HepG2 (cell line): ENCODE results near the gene TOLLIP. TPM values are rescaled to one million over a fixed set of nuclear protein-coding genes. Genes with fewer than 3 reads are reported as not detected.

Experiments used
- ATAD3A ChIP-seq: sonication (generic); formaldehyde crosslinking; IDR thresholded peaks from 2 replicates; pipeline ENCODE4 v1.4.0; 2020; ENCODE audit warnings: missing genetic modification reagents
- FOXK2 ChIP-seq: fragments of 450-650 bp; IDR thresholded peaks from 2 replicates; pipeline ENCODE4 v1.6.1; 2016
- MLXIP ChIP-seq: sonication (generic); formaldehyde crosslinking; IDR thresholded peaks from 2 replicates; pipeline ENCODE4 v1.9.0; 2021; ENCODE audit warnings: missing genetic modification reagents, borderline replicate concordance
- REST ChIP-seq, 2 experiments: IDR thresholded peaks; 2 replicates each; pipeline ENCODE4 v1.6.1; 2011 to 2012; ENCODE audit warnings: low read length in 2 of 2, borderline replicate concordance in 1 of 2, low read depth in 1 of 2, mild to moderate bottlenecking in 1 of 2, moderate library complexity in 1 of 2
- SATB2 ChIP-seq: sonication (generic); formaldehyde crosslinking; IDR thresholded peaks from 2 replicates; pipeline ENCODE4 v1.5.0; 2020; ENCODE audit warnings: missing genetic modification reagents
- SNAPC2 ChIP-seq: sonication (generic); formaldehyde crosslinking; IDR thresholded peaks from 2 replicates; pipeline ENCODE4 v1.8.1; 2022; ENCODE audit warnings: mild to moderate bottlenecking, missing genetic modification reagents
- SP1 ChIP-seq, 2 experiments: fragments of 450-650 bp in 1 of 2; sonication (generic) in 1 of 2; formaldehyde crosslinking in 1 of 2; IDR thresholded peaks; 2 replicates each; pipeline versions ENCODE4 v1.4.0 to v1.6.1; 2016 to 2020; ENCODE audit warnings: missing genetic modification reagents in 1 of 2
- SRY ChIP-seq: sonication (generic); formaldehyde crosslinking; IDR thresholded peaks from 2 replicates; pipeline ENCODE4 v1.8.0; 2022; ENCODE audit warnings: mild to moderate bottlenecking, missing genetic modification reagents
- XRCC5 ChIP-seq: fragments of 200-400 bp; formaldehyde crosslinking; optimal IDR thresholded peaks from 2 replicates; pipeline ENCODE3; 2017; ENCODE audit warnings: mild to moderate bottlenecking, low read length
- ZEB1 ChIP-seq: IDR thresholded peaks from 2 replicates; pipeline ENCODE4 v1.6.1; 2012; ENCODE audit warnings: mild to moderate bottlenecking, low read depth, inconsistent platforms; ENCODE audit not compliant: insufficient replicate concordance
- ZNF235 ChIP-seq: sonication (generic); formaldehyde crosslinking; IDR thresholded peaks from 2 replicates; pipeline ENCODE4 v1.8.1; 2023; ENCODE audit warnings: mild to moderate bottlenecking, missing genetic modification reagents, borderline replicate concordance
- ZNF362 ChIP-seq: sonication (generic); formaldehyde crosslinking; IDR thresholded peaks from 2 replicates; pipeline ENCODE4 v1.4.0; 2020; ENCODE audit warnings: missing genetic modification reagents, mild to moderate bottlenecking, borderline replicate concordance
- ZNF468 ChIP-seq: sonication (generic); formaldehyde crosslinking; IDR thresholded peaks from 2 replicates; pipeline ENCODE4 v1.8.0; 2022; ENCODE audit warnings: mild to moderate bottlenecking, moderate library complexity, missing genetic modification reagents
- ZUFSP ChIP-seq: sonication (generic); formaldehyde crosslinking; IDR thresholded peaks from 2 replicates; pipeline ENCODE4 v1.9.0; 2021; ENCODE audit warnings: missing genetic modification reagents, mild to moderate bottlenecking, borderline replicate concordance
- polyA plus RNA-seq, 8 experiments: library from polyadenylated mRNA; depleted of rRNA in 3 of 8; stranded (reverse) in 7 of 8; unstranded in 1 of 8; fragments of >200 nt; fragmentation: Illumina TruSeq in 4 of 8; extraction: Trizol in 4 of 8; gene quantifications; 2 replicates each; pipeline versions ENCODE4 v1.2.1 to v1.2.3, GENCODE V29; 2011 to 2016; ENCODE audit warnings: low read depth in 4 of 8, missing spikeins in 1 of 8, mixed read lengths in 1 of 8; ENCODE audit not compliant: insufficient read depth in 1 of 8
- total RNA-seq, 5 experiments: library from RNA; depleted of rRNA; stranded (reverse); fragments of >200 nt; fragmentation: Illumina TruSeq; extraction: Trizol; gene quantifications; 2 replicates each; pipeline ENCODE4 v1.2.3, GENCODE V29; 2016; ENCODE audit warnings: low read depth in 1 of 5
- TF ChIP-seq, protein P1 (sequence below): sonication (generic); formaldehyde crosslinking; IDR thresholded peaks from 2 replicates; pipeline ENCODE4 v1.4.0; 2020; ENCODE audit warnings: mild to moderate bottlenecking, missing genetic modification reagents

TOLLIP gene
- total and polyA plus RNA-seq, 2 of the 13 experiments (the other 11 are each of a cell fraction or from before 2014, with no cell fraction given) = 25.9 to 47.5 TPM

DNA sequence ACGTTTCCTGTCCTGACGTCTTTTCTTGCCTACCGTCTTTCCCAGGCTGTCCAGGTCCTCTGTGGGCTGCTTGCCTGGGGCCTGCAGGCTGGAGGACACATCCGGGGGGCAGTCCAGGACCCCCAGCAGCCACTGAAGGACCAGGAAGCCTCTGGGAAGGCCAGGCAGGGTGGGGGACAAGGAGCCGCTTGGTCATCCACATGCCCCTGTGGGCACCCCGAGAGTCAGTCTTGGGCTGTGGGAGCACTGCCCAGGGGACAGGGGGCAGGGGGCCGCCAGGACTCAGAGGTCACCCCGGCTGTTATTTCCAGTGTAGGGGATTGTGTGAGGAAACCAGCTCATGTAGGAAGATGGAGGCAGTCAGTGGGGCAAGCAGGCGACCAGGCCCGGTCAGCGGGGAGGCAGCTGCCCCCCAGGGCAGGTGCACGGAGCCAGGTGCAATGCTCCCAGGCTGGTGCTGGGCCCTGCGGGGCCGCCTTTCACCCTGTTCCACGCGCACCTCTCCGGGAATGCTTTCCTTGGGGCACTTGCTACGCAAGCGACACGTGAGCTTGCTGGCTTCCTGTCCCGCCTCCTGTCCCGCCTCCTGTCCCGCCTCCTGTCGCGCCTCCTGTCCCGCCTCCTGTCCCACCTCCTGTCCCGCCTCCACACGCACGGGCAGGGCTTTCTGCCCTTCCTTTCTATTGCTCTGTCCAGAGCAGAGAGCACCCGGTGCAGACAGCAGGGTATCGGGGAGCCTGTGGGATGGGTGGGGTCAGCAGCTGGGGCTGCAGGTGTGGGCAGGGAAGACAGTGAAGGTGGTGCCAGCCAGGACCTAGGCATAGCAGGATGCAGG is 47.0 kb downstream of the TOLLIP start (continued):
- TF ChIP-seq ZNF362 (CRISPR knock-in tag) = no peak
- no peak for TF ChIP-seq ATAD3A (CRISPR knock-in tag)
- peak; percentile 87; the same call in 1 of the 2 replicates for TF ChIP-seq ZNF235 (CRISPR knock-in tag)
- peak; percentile 39; the same call in 1 of the 2 replicates for TF ChIP-seq SRY (CRISPR knock-in tag)
- TF ChIP-seq ZNF468 (CRISPR knock-in tag) = no peak
- TF ChIP-seq SNAPC2 (CRISPR knock-in tag) = no peak
- TF ChIP-seq ZUFSP (CRISPR knock-in tag) = no peak
- TF ChIP-seq, protein P1, sequence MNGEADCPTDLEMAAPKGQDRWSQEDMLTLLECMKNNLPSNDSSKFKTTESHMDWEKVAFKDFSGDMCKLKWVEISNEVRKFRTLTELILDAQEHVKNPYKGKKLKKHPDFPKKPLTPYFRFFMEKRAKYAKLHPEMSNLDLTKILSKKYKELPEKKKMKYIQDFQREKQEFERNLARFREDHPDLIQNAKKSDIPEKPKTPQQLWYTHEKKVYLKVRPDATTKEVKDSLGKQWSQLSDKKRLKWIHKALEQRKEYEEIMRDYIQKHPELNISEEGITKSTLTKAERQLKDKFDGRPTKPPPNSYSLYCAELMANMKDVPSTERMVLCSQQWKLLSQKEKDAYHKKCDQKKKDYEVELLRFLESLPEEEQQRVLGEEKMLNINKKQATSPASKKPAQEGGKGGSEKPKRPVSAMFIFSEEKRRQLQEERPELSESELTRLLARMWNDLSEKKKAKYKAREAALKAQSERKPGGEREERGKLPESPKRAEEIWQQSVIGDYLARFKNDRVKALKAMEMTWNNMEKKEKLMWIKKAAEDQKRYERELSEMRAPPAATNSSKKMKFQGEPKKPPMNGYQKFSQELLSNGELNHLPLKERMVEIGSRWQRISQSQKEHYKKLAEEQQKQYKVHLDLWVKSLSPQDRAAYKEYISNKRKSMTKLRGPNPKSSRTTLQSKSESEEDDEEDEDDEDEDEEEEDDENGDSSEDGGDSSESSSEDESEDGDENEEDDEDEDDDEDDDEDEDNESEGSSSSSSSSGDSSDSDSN (CRISPR knock-in tag) = peak; percentile 87
- TF ChIP-seq FOXK2 = no peak
- TF ChIP-seq REST (IDR thresholded peaks at IDR 0.05; ENCODE audit: borderline replicate concordance in 1 of 2, low read depth in 1 of 2, low read length in 2 of 2) = no peak
- no peak for TF ChIP-seq MLXIP (CRISPR knock-in tag)
- no peak for TF ChIP-seq SATB2
- no peak for TF ChIP-seq SP1 (IDR thresholded peaks at IDR 0.05)
- TF ChIP-seq SP1 (CRISPR knock-in tag; IDR thresholded peaks at IDR 0.05) = peak; percentile 89
- no peak for TF ChIP-seq ZEB1
- peak; percentile 60 for TF ChIP-seq XRCC5
